Testis (tissue), 2 donors: Measurements from ENCODE around the gene RNF144B.

Source experiments
- POLR2A ChIP-seq: fragments of 450-650 bp; IDR thresholded peaks from one replicate; pipeline ENCODE4 v1.6.1; 2017; ENCODE audit warnings: antibody characterized with exemption, mild to moderate bottlenecking, moderate library complexity
- TF ChIP-seq, protein P1 (sequence below), 3 experiments: fragments of 450-650 bp in 2 of 3; fragments of 200-600 bp in 1 of 3; sonication (generic) in 1 of 3; IDR thresholded peaks; one replicate each; pipeline ENCODE4 v1.5.1; 2016 to 2019; ENCODE audit warnings: antibody characterized with exemption in 3 of 3, mild to moderate bottlenecking in 2 of 3, moderate library complexity in 1 of 3

DNA sequence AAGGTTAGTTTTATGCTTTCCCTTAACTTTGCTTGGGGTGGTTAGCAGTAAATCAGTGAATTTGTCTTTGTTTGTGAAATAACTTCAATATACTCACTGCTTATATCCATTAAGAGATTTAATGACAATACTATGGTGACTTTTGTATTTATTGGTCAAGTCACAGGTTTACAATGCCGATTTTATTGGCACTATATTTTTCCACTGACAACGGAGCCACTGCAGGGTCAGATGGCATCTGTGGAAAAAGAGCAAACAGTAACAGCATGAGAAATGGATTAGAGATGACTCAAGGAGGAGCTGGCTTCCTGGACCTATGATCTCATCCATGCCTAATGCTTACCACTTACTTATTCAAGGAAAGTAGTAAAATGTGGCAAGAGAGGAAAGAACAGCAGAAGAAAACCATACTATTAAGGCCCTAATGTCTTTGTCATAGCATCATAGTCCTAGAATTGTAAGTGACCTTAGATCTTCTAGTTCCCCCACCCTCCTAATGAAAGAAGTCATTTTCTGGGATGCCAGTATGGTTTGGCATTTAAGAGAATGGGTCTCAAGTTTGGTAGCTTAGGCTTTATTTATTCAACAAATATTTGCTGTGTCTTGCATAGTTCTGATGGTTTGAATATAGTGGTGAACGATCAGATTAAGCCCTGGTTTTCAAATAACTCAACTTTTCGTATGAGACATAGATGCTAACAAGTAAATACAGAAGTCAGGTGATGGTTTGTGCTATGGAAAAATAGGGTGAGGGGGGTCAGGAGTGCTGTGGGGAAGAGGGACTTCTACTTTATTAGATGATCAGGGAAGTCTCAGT, 18.5 kb downstream of the RNF144B start:
- TF ChIP-seq, protein P1, sequence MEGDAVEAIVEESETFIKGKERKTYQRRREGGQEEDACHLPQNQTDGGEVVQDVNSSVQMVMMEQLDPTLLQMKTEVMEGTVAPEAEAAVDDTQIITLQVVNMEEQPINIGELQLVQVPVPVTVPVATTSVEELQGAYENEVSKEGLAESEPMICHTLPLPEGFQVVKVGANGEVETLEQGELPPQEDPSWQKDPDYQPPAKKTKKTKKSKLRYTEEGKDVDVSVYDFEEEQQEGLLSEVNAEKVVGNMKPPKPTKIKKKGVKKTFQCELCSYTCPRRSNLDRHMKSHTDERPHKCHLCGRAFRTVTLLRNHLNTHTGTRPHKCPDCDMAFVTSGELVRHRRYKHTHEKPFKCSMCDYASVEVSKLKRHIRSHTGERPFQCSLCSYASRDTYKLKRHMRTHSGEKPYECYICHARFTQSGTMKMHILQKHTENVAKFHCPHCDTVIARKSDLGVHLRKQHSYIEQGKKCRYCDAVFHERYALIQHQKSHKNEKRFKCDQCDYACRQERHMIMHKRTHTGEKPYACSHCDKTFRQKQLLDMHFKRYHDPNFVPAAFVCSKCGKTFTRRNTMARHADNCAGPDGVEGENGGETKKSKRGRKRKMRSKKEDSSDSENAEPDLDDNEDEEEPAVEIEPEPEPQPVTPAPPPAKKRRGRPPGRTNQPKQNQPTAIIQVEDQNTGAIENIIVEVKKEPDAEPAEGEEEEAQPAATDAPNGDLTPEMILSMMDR (IDR thresholded peaks at IDR 0.05) = no peak
- no peak for TF ChIP-seq POLR2A
